SH-SY5Y (cell line): ENCODE data around the gene ZNF385D.

Experiments used
- GATA2 ChIP-seq: IDR thresholded peaks from 2 replicates; pipeline ENCODE4 v1.6.1; 2011; ENCODE audit warnings: mild to moderate bottlenecking, low read depth, low read length
- GATA3 ChIP-seq: IDR thresholded peaks from 2 replicates; pipeline ENCODE4 v1.6.1; 2011; ENCODE audit warnings: low read depth, mild to moderate bottlenecking, low read length, moderate library complexity

- TF ChIP-seq GATA3 (no peak), GATA2 (no peak)
Observed at GRCh38 chr3:21704796-21705195, 46.2 kb downstream of the ZNF385D start.
